H9 (cell line): ENCODE results near the gene HUS1. TPM values are rescaled to one million over a fixed set of nuclear protein-coding genes. Genes with fewer than 3 reads are reported as not detected.

ENCODE experiments used
- DNase-seq: peaks from one replicate; pipeline ENCODE4 v3.0.0-alpha.2; 2017
- H2AFZ ChIP-seq: one replicate; pipeline ENCODE4 v1.6.1; 2013; ENCODE audit warnings: mild to moderate bottlenecking, low read length, control low read depth, moderate library complexity
- H2AK5ac ChIP-seq: 2 replicates; pipeline ENCODE4 v1.6.1; 2013; ENCODE audit warnings: low read length, control low read depth, mixed read lengths; ENCODE audit not compliant: insufficient read length
- H2BK120ac ChIP-seq: one replicate; pipeline ENCODE4 v1.6.1; 2013; ENCODE audit warnings: low read depth, mild to moderate bottlenecking, low read length, control low read depth, inconsistent platforms; ENCODE audit not compliant: poor library complexity, severe bottlenecking
- H2BK12ac ChIP-seq: 2 replicates; pipeline ENCODE4 v1.6.1; 2013; ENCODE audit warnings: low read length, control low read depth, mixed read lengths, low read depth; ENCODE audit not compliant: insufficient read length
- H2BK15ac ChIP-seq: 2 replicates; pipeline ENCODE4 v1.6.1; 2013; ENCODE audit warnings: low read depth, low read length, control low read depth
- H2BK20ac ChIP-seq: one replicate; pipeline ENCODE4 v1.6.1; 2013; ENCODE audit warnings: low read depth, mild to moderate bottlenecking, low read length, control low read depth, inconsistent platforms; ENCODE audit not compliant: poor library complexity, severe bottlenecking
- H2BK5ac ChIP-seq: 2 replicates; pipeline ENCODE4 v1.6.1; 2013; ENCODE audit warnings: low read length, control low read depth, mixed read lengths; ENCODE audit not compliant: insufficient read length
- H3K14ac ChIP-seq: 2 replicates; pipeline ENCODE4 v1.6.1; 2013; ENCODE audit warnings: low read length, control low read depth; ENCODE audit not compliant: insufficient read depth
- H3K18ac ChIP-seq: 2 replicates; pipeline ENCODE4 v1.6.1; 2013; ENCODE audit warnings: low read depth, mild to moderate bottlenecking, mixed read lengths, low read length, control low read depth; ENCODE audit not compliant: insufficient read length
- H3K23ac ChIP-seq: 2 replicates; pipeline ENCODE4 v1.6.1; 2013; ENCODE audit warnings: low read length, control low read depth, mixed read lengths, low read depth; ENCODE audit not compliant: insufficient read length
- H3K23me2 ChIP-seq: 2 replicates; pipeline ENCODE4 v1.6.1; 2013; ENCODE audit warnings: low read depth, mild to moderate bottlenecking, mixed read lengths, low read length, control low read depth; ENCODE audit not compliant: insufficient read length, poor library complexity, severe bottlenecking
- H3K27ac ChIP-seq: 2 replicates; pipeline ENCODE4 v1.5.1; 2013; ENCODE audit warnings: low read length, control low read depth, mixed read lengths, low read depth; ENCODE audit not compliant: insufficient read length
- H3K27me3 ChIP-seq: 2 replicates; pipeline ENCODE4 v1.6.1; 2013; ENCODE audit warnings: low read length, control low read depth, inconsistent platforms; ENCODE audit not compliant: insufficient read depth
- H3K4ac ChIP-seq: 2 replicates; pipeline ENCODE4 v1.6.1; 2013; ENCODE audit warnings: low read depth, mild to moderate bottlenecking, control low read depth, inconsistent platforms, low read length, moderate library complexity
- H3K4me1 ChIP-seq: 2 replicates; pipeline ENCODE4 v1.6.1; 2013; ENCODE audit warnings: low read length, control low read depth, inconsistent platforms; ENCODE audit not compliant: insufficient read depth
- H3K4me2 ChIP-seq: 2 replicates; pipeline ENCODE4 v1.6.1; 2013; ENCODE audit warnings: low read length, control low read depth, mixed read lengths; ENCODE audit not compliant: insufficient read length, insufficient read depth
- H3K56ac ChIP-seq: 2 replicates; pipeline ENCODE4 v1.6.1; 2013; ENCODE audit warnings: low read depth, mild to moderate bottlenecking, mixed read lengths, low read length, control low read depth; ENCODE audit not compliant: insufficient read length
- H3K79me1 ChIP-seq: 2 replicates; pipeline ENCODE4 v1.6.1; 2013; ENCODE audit warnings: low read depth, mild to moderate bottlenecking, moderate library complexity, low read length, control low read depth, inconsistent platforms; ENCODE audit not compliant: insufficient read depth, poor library complexity, severe bottlenecking
- H3K79me2 ChIP-seq: 2 replicates; pipeline ENCODE4 v1.6.1; 2013; ENCODE audit warnings: low read length, control low read depth, inconsistent platforms; ENCODE audit not compliant: insufficient read depth
- H3K9ac ChIP-seq: 2 replicates; pipeline ENCODE4 v1.6.1; 2013; ENCODE audit warnings: low read length, control low read depth, mixed read lengths; ENCODE audit not compliant: insufficient read length; ENCODE audit errors: extremely low read depth
- H3K9me3 ChIP-seq: one replicate; pipeline ENCODE4 v1.6.1; 2013; ENCODE audit warnings: low read depth, low read length, inconsistent platforms; ENCODE audit not compliant: control insufficient read depth
- H3T11ph ChIP-seq: one replicate; pipeline ENCODE4 v1.6.1; 2013; ENCODE audit warnings: mild to moderate bottlenecking, low read length, control low read depth, inconsistent platforms
- H4K20me1 ChIP-seq: one replicate; pipeline ENCODE4 v1.6.1; 2013; ENCODE audit not compliant: control insufficient read depth, insufficient read length, insufficient read depth
- H4K5ac ChIP-seq: 2 replicates; pipeline ENCODE4 v1.6.1; 2013; ENCODE audit warnings: low read depth, mild to moderate bottlenecking, mixed read lengths, low read length, control low read depth; ENCODE audit not compliant: insufficient read length
- H4K8ac ChIP-seq: replicated peaks from 2 replicates; pipeline ENCODE4 v1.6.1; 2013; ENCODE audit warnings: low read length, control low read depth, mixed read lengths, low read depth; ENCODE audit not compliant: insufficient read length
- H4K91ac ChIP-seq: 2 replicates; pipeline ENCODE4 v1.6.1; 2013; ENCODE audit warnings: low read depth, mild to moderate bottlenecking, moderate library complexity, mixed read lengths, low read length, control low read depth; ENCODE audit not compliant: insufficient read length
- H3K27ac Mint-ChIP-seq, 3 experiments: 2 replicates in 2 of 3; 3 replicates in 1 of 3; pipeline ENCODE4 v1.8.0; 2020 to 2021; ENCODE audit warnings: mixed read lengths in 3 of 3, mild to moderate bottlenecking in 1 of 3, moderate library complexity in 1 of 3
- H3K27me3 Mint-ChIP-seq: 2 replicates; pipeline ENCODE4 v1.8.0; 2021; ENCODE audit warnings: low read depth, mild to moderate bottlenecking, moderate library complexity, mixed read lengths
- H3K36me3 Mint-ChIP-seq, 3 experiments: 2 replicates in 2 of 3; 3 replicates in 1 of 3; pipeline ENCODE4 v1.8.0; 2020 to 2021; ENCODE audit warnings: low read depth in 3 of 3, mixed read lengths in 3 of 3; ENCODE audit not compliant: insufficient read depth in 1 of 3
- H3K4me1 Mint-ChIP-seq, 2 experiments: 2 replicates each; pipeline ENCODE4 v1.8.0; 2020; ENCODE audit warnings: mixed read lengths in 2 of 2
- H3K4me3 Mint-ChIP-seq, 2 experiments: 2 replicates in 1 of 2; 3 replicates in 1 of 2; pipeline ENCODE4 v1.8.0; 2020 to 2021; ENCODE audit warnings: mild to moderate bottlenecking in 2 of 2, mixed read lengths in 2 of 2, moderate library complexity in 1 of 2
- H3K9me3 Mint-ChIP-seq, 2 experiments: 2 replicates in 1 of 2; 3 replicates in 1 of 2; pipeline ENCODE4 v1.8.0; 2020; ENCODE audit warnings: mild to moderate bottlenecking in 2 of 2, mixed read lengths in 2 of 2, moderate library complexity in 1 of 2
- WGBS: extraction: QIAGEN DNeasy Blood & Tissue Kit; methylation state at CpG from one replicate; pipeline ENCODE4 v1.1.7; 2013; ENCODE audit warnings: missing lambda C conversion rate, low lambda C conversion rate, mixed read lengths; ENCODE audit not compliant: insufficient read length; ENCODE audit errors: extremely low coverage; 5-methylcytosine and 5-hydroxymethylcytosine counted together
- total RNA-seq: library from RNA; stranded (reverse); gene quantifications from 2 replicates; pipeline ENCODE4 v1.2.1, GENCODE V29; 2021
- TF ChIP-seq, protein P1 (sequence below): fragments of 200-600 bp; sonication (generic); conservative IDR thresholded peaks from 3 replicates; pipeline ENCODE4 v1.8.0; 2021; ENCODE audit warnings: antibody characterized with exemption, mild to moderate bottlenecking

HUS1 gene
- total RNA-seq, 1 experiment from 2014 or later: 43.1 TPM

GRCh38 chr7:47934831-47935230 is 44.6 kb downstream of the HUS1 start:
- Histone ChIP-seq H3K9me3 (no peaks in the 10 kb centered on the region), H2AK5ac (no peak overlapping the region), H2BK12ac (no peak overlapping the region), H3K4me1 (no peaks in the 10 kb centered on the region), H2AFZ (no peak overlapping the region), H2BK20ac (no peak overlapping the region), H4K91ac (no peak overlapping the region), H3K4me2 (no peak overlapping the region), H2BK15ac (no peak overlapping the region), H3K23ac (no peak overlapping the region), H3K56ac (no peak overlapping the region), H3K9ac (no peak overlapping the region), H3K79me1 (no peaks in the 10 kb centered on the region), H3K79me2 (no peaks in the 10 kb centered on the region), H2BK120ac (no peak overlapping the region), H3K27ac (no peak overlapping the region), H3K18ac (no peak overlapping the region), H3T11ph (no peak overlapping the region), H4K5ac (no peak overlapping the region), H3K27me3 (no peaks in the 10 kb centered on the region), H3K23me2 (no peaks in the 10 kb centered on the region), H4K8ac (no peak overlapping the region), H2BK5ac (no peak overlapping the region), H3K4ac (no peak overlapping the region), H3K14ac (no peak overlapping the region), H4K20me1 (no peaks in the 10 kb centered on the region)
- peaks cover 22 to 30% of the 10 kb centered on the region in 2 experiments for H3K4me1 Mint-ChIP-seq
- H3K9me3 Mint-ChIP-seq: no peaks in the 10 kb centered on the region
- no peaks in the 10 kb centered on the region for H3K27me3 Mint-ChIP-seq
- TF ChIP-seq, protein P1, sequence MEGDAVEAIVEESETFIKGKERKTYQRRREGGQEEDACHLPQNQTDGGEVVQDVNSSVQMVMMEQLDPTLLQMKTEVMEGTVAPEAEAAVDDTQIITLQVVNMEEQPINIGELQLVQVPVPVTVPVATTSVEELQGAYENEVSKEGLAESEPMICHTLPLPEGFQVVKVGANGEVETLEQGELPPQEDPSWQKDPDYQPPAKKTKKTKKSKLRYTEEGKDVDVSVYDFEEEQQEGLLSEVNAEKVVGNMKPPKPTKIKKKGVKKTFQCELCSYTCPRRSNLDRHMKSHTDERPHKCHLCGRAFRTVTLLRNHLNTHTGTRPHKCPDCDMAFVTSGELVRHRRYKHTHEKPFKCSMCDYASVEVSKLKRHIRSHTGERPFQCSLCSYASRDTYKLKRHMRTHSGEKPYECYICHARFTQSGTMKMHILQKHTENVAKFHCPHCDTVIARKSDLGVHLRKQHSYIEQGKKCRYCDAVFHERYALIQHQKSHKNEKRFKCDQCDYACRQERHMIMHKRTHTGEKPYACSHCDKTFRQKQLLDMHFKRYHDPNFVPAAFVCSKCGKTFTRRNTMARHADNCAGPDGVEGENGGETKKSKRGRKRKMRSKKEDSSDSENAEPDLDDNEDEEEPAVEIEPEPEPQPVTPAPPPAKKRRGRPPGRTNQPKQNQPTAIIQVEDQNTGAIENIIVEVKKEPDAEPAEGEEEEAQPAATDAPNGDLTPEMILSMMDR: no peak
- no CpG with 5 or more reads among the region's 6 CpGs for WGBS
- H3K36me3 Mint-ChIP-seq: no peaks in the 10 kb centered on the region
- DNase-seq: no peak
- H3K27ac Mint-ChIP-seq: no peak overlapping the region
- no peak overlapping the region for H3K4me3 Mint-ChIP-seq
